Activated naive CD8-positive, alpha-beta T cell treated with anti-CD3 and anti-CD28 coated beads, Interleukin-2, amount 50 U/mL, for 24 hours (primary cell): Measurements from ENCODE around the gene CHD5.

Experiments used
- ATAC-seq: fragments of 150-1000 bp; cut with Tn5 transposase; one replicate; pipeline ENCODE4 v1.10.0; 2021
- DNase-seq: peaks from one replicate; pipeline ENCODE4 v3.0.0; 2021
- H3K27ac Mint-ChIP-seq: one replicate; pipeline ENCODE4 v1.8.0; 2021; ENCODE audit warnings: mild to moderate bottlenecking, mixed read lengths
- H3K27me3 Mint-ChIP-seq: one replicate; pipeline ENCODE4 v1.8.0; 2021; ENCODE audit warnings: mixed read lengths
- H3K36me3 Mint-ChIP-seq: one replicate; pipeline ENCODE4 v1.8.0; 2021; ENCODE audit warnings: low read depth, mixed read lengths
- H3K4me1 Mint-ChIP-seq: one replicate; pipeline ENCODE4 v1.8.0; 2021; ENCODE audit warnings: mixed read lengths
- H3K4me3 Mint-ChIP-seq: one replicate; pipeline ENCODE4 v1.8.0; 2021; ENCODE audit warnings: mild to moderate bottlenecking, moderate library complexity, mixed read lengths
- H3K9me3 Mint-ChIP-seq: one replicate; pipeline ENCODE4 v1.8.0; 2021; ENCODE audit warnings: mixed read lengths

Gene CHD5

DNA sequence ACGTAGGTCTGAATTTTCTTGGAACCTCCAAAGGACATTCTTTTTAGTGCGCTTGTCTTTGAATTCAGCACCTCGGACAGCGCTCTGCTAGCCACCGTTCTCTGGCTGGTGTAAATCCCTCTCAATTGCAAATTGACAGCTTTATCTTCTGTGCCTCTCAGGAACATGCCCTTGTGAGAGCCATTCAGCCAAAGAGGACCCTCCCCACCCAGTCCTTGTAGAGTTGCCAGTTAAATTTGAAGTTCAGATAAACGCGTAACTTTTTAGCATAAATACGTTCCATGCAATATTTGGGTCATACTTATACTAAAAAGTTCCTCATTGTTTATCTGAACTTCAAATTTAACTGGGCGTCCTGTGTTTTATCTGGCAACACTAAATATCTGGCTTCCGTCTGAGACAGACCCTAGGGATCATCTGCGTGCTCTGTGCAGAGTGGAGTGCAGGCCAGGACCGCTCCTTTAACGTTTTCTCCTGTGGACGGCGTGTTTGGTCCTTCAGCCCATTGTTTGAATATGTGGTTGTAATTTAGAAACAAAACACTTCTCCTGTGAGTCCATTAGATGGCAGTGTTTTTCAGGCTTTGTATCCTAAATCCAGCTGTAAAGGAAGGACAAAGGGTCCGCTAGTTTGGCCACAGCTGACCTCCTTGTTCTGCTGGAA, 127.4 kb downstream of the CHD5 start:
- ATAC-seq: no peak
- DNase-seq: peak; percentile 36
- Mint-ChIP-seq H3K9me3 (no peaks in the 10 kb centered on the region), H3K27ac (no peak overlapping the region), H3K36me3 (peaks cover 41% of the 10 kb centered on the region), H3K4me1 (peaks cover 8% of the 10 kb centered on the region), H3K27me3 (no peaks in the 10 kb centered on the region), H3K4me3 (no peak overlapping the region)
